Heart right ventricle (tissue), 16 donors: ENCODE measurements around the gene ORMDL1. TPM values are rescaled to one million over a fixed set of nuclear protein-coding genes. Genes with fewer than 3 reads are reported as not detected.

Source experiments
- ATAC-seq, 8 donors: fragments of 200-7000 bp; cut with Tn5 transposase; one replicate each; pipeline ENCODE4 v1.9.1; 2020; ENCODE audit warnings: mild to moderate bottlenecking in 8 of 8, moderate library complexity in 8 of 8, moderate number of reproducible peaks in 1 of 8
- DNase-seq, 2 donors: peaks; one replicate each; pipeline ENCODE4 v3.0.0-alpha.2; 2020
- H3K27ac ChIP-seq, 10 donors: fragments of 200-600 bp; sonication (generic) in 2 of 10; one replicate each; pipeline versions ENCODE4 v1.5.0 to v1.8.0; 2020 to 2022; ENCODE audit warnings: mild to moderate bottlenecking in 3 of 10
- H3K27me3 ChIP-seq, 7 donors: fragments of 200-600 bp; one replicate each; pipeline ENCODE4 v1.8.0; 2021 to 2022; ENCODE audit warnings: mild to moderate bottlenecking in 2 of 7
- H3K36me3 ChIP-seq, 9 donors: fragments of 200-600 bp; sonication (generic) in 1 of 9; one replicate each; pipeline versions ENCODE4 v1.5.0 to v1.8.0; 2020 to 2022; ENCODE audit warnings: mild to moderate bottlenecking in 2 of 9
- H3K4me1 ChIP-seq, 9 donors: fragments of 200-600 bp; sonication (generic) in 1 of 9; one replicate each; pipeline versions ENCODE4 v1.5.0 to v1.8.0; 2020 to 2022; ENCODE audit warnings: mild to moderate bottlenecking in 4 of 9
- H3K4me3 ChIP-seq, 10 donors: fragments of 200-600 bp; sonication (generic) in 2 of 10; one replicate each; pipeline versions ENCODE4 v1.5.0 to v1.8.0; 2020 to 2022; ENCODE audit warnings: mild to moderate bottlenecking in 7 of 10, moderate library complexity in 2 of 10
- H3K9me3 ChIP-seq, 11 donors: fragments of 200-600 bp in 10 of 11; sonication (generic) in 2 of 11; one replicate each; pipeline versions ENCODE4 v1.5.0 to v1.8.0; 2013 to 2022; ENCODE audit warnings: mild to moderate bottlenecking in 2 of 11, control low read depth in 1 of 11, moderate library complexity in 1 of 11
- WGBS, 2 donors: extraction: QIAGEN DNeasy Blood & Tissue Kit; methylation state at CpG; one replicate each; pipeline ENCODE4 v1.1.7; 2013; ENCODE audit warnings: inconsistent platforms in 1 of 2; 5-methylcytosine and 5-hydroxymethylcytosine counted together
- intact Hi-C, 10 donors: fragments of 100-400 bp; cut with DNase I; formaldehyde crosslinking; loops; one replicate each; pipeline versions ENCODE4 v1.11.1 to v1.14.2; 2022
- polyA plus RNA-seq, 2 donors: library from polyadenylated mRNA; stranded (reverse); fragments of 200-250 nt; gene quantifications; one replicate each; pipeline ENCODE4 v1.2.3, GENCODE V29; 2013
- total RNA-seq, 10 donors: library from RNA; stranded (reverse); fragmentation: NEBNext Ultra II Directional in 3 of 10; extraction: Animal tissue kit (Norgen Biotek cat#: 25700) in 3 of 10; gene quantifications; one replicate each; pipeline versions ENCODE4 v1.2.1 to v1.2.4, GENCODE V29; 2021 to 2023
- TF ChIP-seq, protein P1 (sequence below), 9 donors: fragments of 200-600 bp; sonication (generic) in 2 of 9; IDR thresholded peaks; one replicate each; pipeline versions ENCODE4 v1.5.0 to v1.8.0; 2021 to 2022; ENCODE audit warnings: antibody characterized with exemption in 9 of 9, mild to moderate bottlenecking in 5 of 9, moderate library complexity in 1 of 9
- donor health status: Arrhythmogenic right ventricular cardiomyopathy.
- donor health status: ischemic (EF 13 %, LVEDD 7.1; RV severe dilation, severe dysfunction).
- donor health status: healthy with polysubstance abuse.
- donor health status: DM: no; HTN: yes; CAD: no.
- donor health status: DM: no; HTN: no; CAD: no.
- donor health status: ischemic (EF 25% LVEDD 6.9; RV normal size, moderate dysfunction).
- donor health status: ischemic (EF 25% LVEDD 5.7; RV mildly dilated, moderate dysfunction).
- donor health status: healthy.
- donor health status: DM: yes; HTN: yes; CAD: no.
- donor health status: Ischemic cardiomyopathy.
- donor health status: ischemic (EF 35%, LVEDD 5.7; RV mildly dilated, moderate dysfunction).
- donor health status: nonischemic (EF 11% LVEDD 7.7; RV severe dilation, severe dysfunction).
- donor health status: DM: yes; HTN: yes; CAD: no.
- donor health status: PGD.
- donor health status: ischemic (EF 29% LVEDD 5.4; RV normal size, mild dysfunction).
- donor health status: nonischemic (EF 23%, LVEDD 6.1; RV moderate dilation, normal function).

The ORMDL1 gene
- total and polyA plus RNA-seq, 12 donors, result 18.1 to 88.2 (median 24.3) TPM

DNA sequence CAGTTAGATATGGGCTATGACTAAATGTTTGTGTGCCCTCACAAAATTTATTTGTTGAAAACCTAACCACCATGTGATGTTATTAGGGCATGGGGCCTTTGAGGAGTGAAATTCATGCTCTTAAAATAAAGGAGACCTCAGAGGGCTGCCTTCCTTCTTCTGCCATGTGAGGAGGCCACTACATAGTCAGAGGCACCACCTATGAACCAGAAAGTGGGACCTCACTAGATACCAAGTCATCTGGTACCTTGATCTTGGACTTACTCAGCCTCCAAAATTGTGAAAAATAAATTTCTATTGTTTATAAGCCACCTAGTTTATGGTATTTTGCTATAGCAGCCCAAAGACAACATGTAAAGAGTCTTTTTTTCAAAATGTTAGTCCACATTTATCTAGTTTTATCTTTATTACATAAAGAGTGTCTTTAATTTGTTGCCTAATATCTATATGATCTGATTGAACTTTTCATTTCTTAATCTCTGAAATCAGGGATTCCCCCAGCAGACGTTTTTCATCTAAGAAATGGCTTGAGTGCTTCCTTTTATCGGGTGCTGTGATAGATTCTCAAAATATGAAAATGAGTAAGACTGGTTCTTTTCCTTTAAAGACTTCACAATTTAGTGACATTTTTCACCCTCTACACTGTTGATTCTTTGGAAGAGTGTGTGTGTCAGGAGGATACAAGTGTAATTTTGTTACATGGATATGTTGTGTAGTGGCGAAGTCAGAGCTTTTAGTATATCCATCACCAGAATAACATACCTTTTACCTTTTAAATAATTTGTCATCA, 34.3 kb upstream of the ORMDL1 start:
- no peak for DNase-seq
- Histone ChIP-seq H3K27me3 (no peaks in the 10 kb centered on the region), H3K36me3 (peaks cover 0 to 56% (median 0%) of the 10 kb centered on the region in 9 donors), H3K4me1 (no peaks in the 10 kb centered on the region), H3K9me3 (no peaks in the 10 kb centered on the region), H3K27ac (no peak overlapping the region), H3K4me3 (no peak overlapping the region)
- no peak for ATAC-seq
- WGBS, 2 donors, result 93 to 95% methylated on average over 3 of the region's 3 CpGs
- intact Hi-C loops, result no loop called here
- TF ChIP-seq, protein P1, sequence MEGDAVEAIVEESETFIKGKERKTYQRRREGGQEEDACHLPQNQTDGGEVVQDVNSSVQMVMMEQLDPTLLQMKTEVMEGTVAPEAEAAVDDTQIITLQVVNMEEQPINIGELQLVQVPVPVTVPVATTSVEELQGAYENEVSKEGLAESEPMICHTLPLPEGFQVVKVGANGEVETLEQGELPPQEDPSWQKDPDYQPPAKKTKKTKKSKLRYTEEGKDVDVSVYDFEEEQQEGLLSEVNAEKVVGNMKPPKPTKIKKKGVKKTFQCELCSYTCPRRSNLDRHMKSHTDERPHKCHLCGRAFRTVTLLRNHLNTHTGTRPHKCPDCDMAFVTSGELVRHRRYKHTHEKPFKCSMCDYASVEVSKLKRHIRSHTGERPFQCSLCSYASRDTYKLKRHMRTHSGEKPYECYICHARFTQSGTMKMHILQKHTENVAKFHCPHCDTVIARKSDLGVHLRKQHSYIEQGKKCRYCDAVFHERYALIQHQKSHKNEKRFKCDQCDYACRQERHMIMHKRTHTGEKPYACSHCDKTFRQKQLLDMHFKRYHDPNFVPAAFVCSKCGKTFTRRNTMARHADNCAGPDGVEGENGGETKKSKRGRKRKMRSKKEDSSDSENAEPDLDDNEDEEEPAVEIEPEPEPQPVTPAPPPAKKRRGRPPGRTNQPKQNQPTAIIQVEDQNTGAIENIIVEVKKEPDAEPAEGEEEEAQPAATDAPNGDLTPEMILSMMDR (IDR thresholded peaks at IDR 0.05), result no peak

DNA sequence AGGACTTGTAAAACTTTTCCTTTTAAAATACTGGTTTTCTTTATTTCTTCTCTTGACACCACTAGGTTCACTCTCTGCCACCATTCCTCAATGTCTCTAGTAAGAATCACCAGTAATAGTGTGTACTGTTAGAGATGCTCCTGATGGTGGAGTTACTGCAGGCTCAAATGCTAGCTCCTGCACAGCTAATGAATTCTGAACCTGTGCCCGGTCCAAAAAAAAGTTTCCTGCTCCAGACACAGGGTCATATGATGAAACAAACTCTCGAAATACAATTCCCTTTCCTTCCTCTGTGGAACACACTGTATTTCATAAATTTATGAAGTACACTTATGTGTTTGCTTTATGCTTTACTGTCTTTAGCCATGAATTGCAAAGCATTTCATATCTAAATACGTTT, 19.3 kb upstream of the ORMDL1 start:
- ATAC-seq (peak in 1 of 8 donors; percentile 62), DNase-seq (no peak)
- H3K4me3 ChIP-seq, result no peak overlapping the region
- H3K9me3 ChIP-seq, result no peaks in the 10 kb centered on the region
- TF ChIP-seq, protein P1 (IDR thresholded peaks at IDR 0.05), result no peak
- H3K27me3 ChIP-seq, result no peaks in the 10 kb centered on the region
- H3K27ac ChIP-seq, result no peak overlapping the region
- H3K36me3 ChIP-seq, result peaks cover 0 to 66% (median 0%) of the 10 kb centered on the region in 9 donors
- intact Hi-C loops, result no loop called here
- WGBS, 2 donors, result 71 to 74% methylated on average over 3 of the region's 3 CpGs
- H3K4me1 ChIP-seq, result peaks cover 0 to 13% (median 0%) of the 10 kb centered on the region in 9 donors

DNA sequence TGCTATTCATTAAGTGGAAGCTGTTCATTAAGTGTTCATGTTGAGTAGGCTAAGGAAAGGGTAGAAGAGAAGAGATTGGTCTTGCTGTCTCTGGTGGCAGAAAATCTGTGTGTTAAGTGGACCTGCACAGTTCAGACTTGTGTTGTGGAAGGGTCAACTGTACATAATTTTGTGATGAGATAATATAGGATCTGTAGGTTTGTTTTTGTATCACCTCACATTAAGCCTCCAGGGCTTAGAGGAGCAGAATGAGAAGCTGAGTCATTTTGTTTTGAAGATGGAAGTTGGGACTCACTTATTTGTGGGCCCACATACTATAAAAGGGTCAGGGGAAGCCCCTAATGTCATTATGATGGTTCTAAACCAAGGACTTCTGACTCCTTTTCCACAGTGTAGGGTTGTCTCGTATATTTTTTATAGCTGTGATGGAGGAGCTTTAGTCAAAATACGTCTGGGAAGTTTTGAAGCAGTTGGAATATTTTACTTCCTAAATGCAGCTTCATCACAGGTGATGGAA, 18.3 kb upstream of the ORMDL1 start:
- no peak for ATAC-seq
- 94 to 97% methylated on average over 2 of the region's 2 CpGs for WGBS, 2 donors
- H3K9me3 ChIP-seq, result no peaks in the 10 kb centered on the region
- H3K27ac ChIP-seq, result no peak overlapping the region
- no peak for DNase-seq
- TF ChIP-seq, protein P1 (IDR thresholded peaks at IDR 0.05), result no peak
- intact Hi-C loops, result no loop called here
- H3K27me3 ChIP-seq, result no peaks in the 10 kb centered on the region
- peaks cover 0 to 69% (median 0%) of the 10 kb centered on the region in 9 donors for H3K36me3 ChIP-seq
- H3K4me3 ChIP-seq, result no peak overlapping the region
- H3K4me1 ChIP-seq, result peaks cover 0 to 20% (median 0%) of the 10 kb centered on the region in 9 donors

DNA sequence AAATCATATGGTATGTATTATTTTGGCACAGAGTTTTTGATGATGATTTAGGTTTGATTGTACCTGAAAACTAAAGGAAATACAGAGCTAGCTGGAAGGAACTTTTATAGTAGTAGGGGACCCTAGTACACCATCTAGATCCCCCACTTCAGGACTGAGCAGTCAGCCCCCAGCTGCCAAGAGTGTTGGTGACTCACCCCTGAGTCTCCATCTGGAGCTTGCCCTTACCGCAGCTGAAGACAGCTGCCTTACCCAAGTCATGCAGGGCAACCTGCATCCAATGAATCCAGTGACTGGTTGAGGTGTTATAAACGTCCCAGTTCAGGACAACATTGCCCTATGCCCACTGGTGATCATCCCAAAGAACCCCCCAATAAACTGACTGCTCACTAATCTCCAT, 15.4 kb upstream of the ORMDL1 start:
- Histone ChIP-seq H3K36me3 (peaks cover 0 to 71% (median 7%) of the 10 kb centered on the region in 9 donors), H3K9me3 (no peaks in the 10 kb centered on the region), H3K4me1 (peaks cover 0 to 20% (median 0%) of the 10 kb centered on the region in 9 donors), H3K27me3 (no peaks in the 10 kb centered on the region), H3K27ac (no peak overlapping the region), H3K4me3 (no peak overlapping the region)
- intact Hi-C loops, result loop anchor here in 6 of 10 donors (2.0 to 10.0 kb wide), 4 partner anchors 265 to 275 kb away; partner anchors contain the start of gene MSTN (in 2 of the 6)
- DNase-seq (no peak), ATAC-seq (peak in 1 of 8 donors; percentile 42)
- 84 to 87% methylated on average over 2 of the region's 2 CpGs for WGBS, 2 donors
- TF ChIP-seq, protein P1 (IDR thresholded peaks at IDR 0.05), result no peak
